ENCODE measurements around the gene KAT7. TPM values are rescaled to one million over a fixed set of nuclear protein-coding genes. Genes with fewer than 3 reads are reported as not detected.

Gene KAT7
- total and polyA plus RNA-seq, 2 of the 8 experiments (the other 6 are each of a cell fraction or from before 2014, with no cell fraction given) = 90.9 to 139 TPM

GRCh38 chr17:49784636-49785035 is 3.8 kb upstream of the KAT7 start:
- Histone ChIP-seq H2AFZ (ENCODE audit: low read length) (no peak overlapping the region), H3K36me3 (ENCODE audit: control insufficient read depth in 2 of 4, insufficient read depth in 4 of 4, low read length in 3 of 4) (peaks cover 0 to 1% (median 0%) of the 10 kb centered on the region in 4 experiments; a peak in 2 of 8 replicates), H3K18ac (ENCODE audit: extremely low read depth, low read length) (no peak overlapping the region), H3K4me1 (replicated peaks in 1 of 4; ENCODE audit: control insufficient read depth in 3 of 4, insufficient read depth in 4 of 4, low read length in 3 of 4) (peaks cover 0 to 7% (median under 1%) of the 10 kb centered on the region in 4 experiments; a peak in 3 of 7 replicates), H3K4ac (replicated peaks; ENCODE audit: insufficient read length, low read depth, low read length) (no peak overlapping the region), H3K4me2 (ENCODE audit: insufficient read depth in 1 of 2, low read depth in 2 of 2, low read length in 2 of 2) (no peak overlapping the region), H3K27ac (ENCODE audit: low read depth, low read length) (no peak overlapping the region), H3K79me1 (ENCODE audit: low read depth, low read length) (no peaks in the 10 kb centered on the region; the same call in none of the 2 replicates), H4K20me1 (replicated peaks in 1 of 2; ENCODE audit: control insufficient read depth in 1 of 2, insufficient read depth in 2 of 2, low read length in 2 of 2) (peaks cover 0 to 4% of the 10 kb centered on the region in 2 experiments), H3K27me3 (replicated peaks in 1 of 4; ENCODE audit: control insufficient read depth in 3 of 4, extremely low read depth in 1 of 4, insufficient read depth in 3 of 4, low read length in 3 of 4) (peaks cover 0 to 3% (median 0%) of the 10 kb centered on the region in 4 experiments; a peak in 2 of 7 replicates), H2BK120ac (replicated peaks; ENCODE audit: low read depth, low read length) (no peak overlapping the region), H3K4me3 (ENCODE audit: extremely low read depth in 1 of 4, insufficient read depth in 2 of 4, low read depth in 3 of 4, low read length in 4 of 4) (no peak overlapping the region), H3K79me2 (ENCODE audit: control insufficient read depth in 1 of 2, insufficient read depth in 2 of 2, low read length in 2 of 2) (peaks cover 2 to 4% of the 10 kb centered on the region in 2 experiments; a peak in 3 of 4 replicates), H2BK12ac (ENCODE audit: low read depth, low read length) (no peak overlapping the region), H2AK5ac (ENCODE audit: low read depth, low read length) (no peak overlapping the region), H3K23ac (ENCODE audit: insufficient read length) (no peak overlapping the region), H3K9ac (replicated peaks in 1 of 4; ENCODE audit: extremely low read depth in 1 of 4, low read depth in 3 of 4, low read length in 3 of 4) (no peak overlapping the region), H3K9me3 (ENCODE audit: insufficient read depth in 2 of 2, low read depth in 1 of 2, low read length in 1 of 2) (no peaks in the 10 kb centered on the region), H4K91ac (replicated peaks; ENCODE audit: insufficient read length, low read length) (no peak overlapping the region), H4K8ac (ENCODE audit: extremely low read depth, insufficient read depth, low read length) (no peak overlapping the region), H3K14ac (ENCODE audit: insufficient read length) (no peak overlapping the region), H4K5ac (ENCODE audit: insufficient read length, low read depth, low read length) (no peak overlapping the region), H2BK15ac (ENCODE audit: low read length) (no peak overlapping the region), H2BK5ac (ENCODE audit: low read depth, low read length) (no peak overlapping the region), H3K23me2 (ENCODE audit: low read depth, low read length) (peaks cover 5% of the 10 kb centered on the region; the same call in 1 of the 2 replicates), H2BK20ac (ENCODE audit: low read length) (no peak overlapping the region), H3K56ac (replicated peaks; ENCODE audit: insufficient read length, low read depth, low read length) (no peak overlapping the region)
- WGBS, 2 experiments (ENCODE audit: extremely low coverage in 1 of 2, insufficient coverage in 1 of 2, insufficient read length in 1 of 2, insufficient replicate concordance in 2 of 2, low coverage in 1 of 2, low lambda C conversion rate in 2 of 2, missing lambda C conversion rate in 1 of 2) = 82% methylated on average over 1 of the region's 1 CpG; no CpG with 5 or more reads in 1 of the 2 experiments
- ChIA-PET POLR2A (ENCODE audit: partially characterized antibody) (interaction anchor here (1.1 to 3.2 kb wide), 4 partner anchors 11 to 47 kb away, joined by 3 to 11 read pairs (median 6); partner anchors contain the start of gene FAM117A), CTCF (ENCODE audit: partially characterized antibody) (no interaction called here)
- FAIRE-seq = no peak
- no peak for DNase-seq (ENCODE audit: low read depth in 1 of 2, low spot score in 2 of 2)
- TF ChIP-seq SUZ12 (IDR thresholded peaks at IDR 0.05; ENCODE audit: low read length) = no peak

Measured in H1 (cell line).